ENCODE results near the gene EIF2A.

The EIF2A gene

GRCh38 chr3:150602426-150603152 lies 56.0 kb downstream of the EIF2A start:
- TF ChIP-seq CTCF (IDR thresholded peaks at IDR 0.05; ENCODE audit: insufficient read depth, low read length, poor library complexity, severe bottlenecking) = no peak
- TF ChIP-seq EZH2phosphoT487 (conservative IDR thresholded peaks at IDR 0.05; ENCODE audit: low read length) = no peak
- H4K20me1 ChIP-seq (ENCODE audit: low read depth, low read length) = peaks cover 8% of the 10 kb centered on the region
- H3K9me2 ChIP-seq (replicated peaks; ENCODE audit: insufficient read depth, low read length) = no peaks in the 10 kb centered on the region
- peaks cover 62% of the 10 kb centered on the region for H3F3A ChIP-seq (ENCODE audit: insufficient read depth)
- H3K79me2 ChIP-seq (ENCODE audit: insufficient read depth, low read length) = peaks cover 90% of the 10 kb centered on the region
- H3K4me2 ChIP-seq (ENCODE audit: low read depth, low read length, poor library complexity, severe bottlenecking) = peak overlapping the region; percentile 97
- peaks cover 15% of the 10 kb centered on the region; the same call in 1 of the 2 replicates for H3K36me3 ChIP-seq (ENCODE audit: low read length)
- peak overlapping the region; percentile 81 for H3K9ac ChIP-seq (ENCODE audit: low read length)
- no peaks in the 10 kb centered on the region for H3K27me3 ChIP-seq (ENCODE audit: low read length)
- no peaks in the 10 kb centered on the region for H3K9me3 ChIP-seq (ENCODE audit: insufficient read depth, low read length)
- peak overlapping the region; percentile 99 for H3K4me3 ChIP-seq (ENCODE audit: insufficient read depth, low read length, poor library complexity, severe bottlenecking)
- peak overlapping the region; percentile 92 for H3K27ac ChIP-seq (ENCODE audit: low read depth, low read length)
- no peak overlapping the region for H2AFZ ChIP-seq (ENCODE audit: low read depth, low read length, severe bottlenecking)

DNA sequence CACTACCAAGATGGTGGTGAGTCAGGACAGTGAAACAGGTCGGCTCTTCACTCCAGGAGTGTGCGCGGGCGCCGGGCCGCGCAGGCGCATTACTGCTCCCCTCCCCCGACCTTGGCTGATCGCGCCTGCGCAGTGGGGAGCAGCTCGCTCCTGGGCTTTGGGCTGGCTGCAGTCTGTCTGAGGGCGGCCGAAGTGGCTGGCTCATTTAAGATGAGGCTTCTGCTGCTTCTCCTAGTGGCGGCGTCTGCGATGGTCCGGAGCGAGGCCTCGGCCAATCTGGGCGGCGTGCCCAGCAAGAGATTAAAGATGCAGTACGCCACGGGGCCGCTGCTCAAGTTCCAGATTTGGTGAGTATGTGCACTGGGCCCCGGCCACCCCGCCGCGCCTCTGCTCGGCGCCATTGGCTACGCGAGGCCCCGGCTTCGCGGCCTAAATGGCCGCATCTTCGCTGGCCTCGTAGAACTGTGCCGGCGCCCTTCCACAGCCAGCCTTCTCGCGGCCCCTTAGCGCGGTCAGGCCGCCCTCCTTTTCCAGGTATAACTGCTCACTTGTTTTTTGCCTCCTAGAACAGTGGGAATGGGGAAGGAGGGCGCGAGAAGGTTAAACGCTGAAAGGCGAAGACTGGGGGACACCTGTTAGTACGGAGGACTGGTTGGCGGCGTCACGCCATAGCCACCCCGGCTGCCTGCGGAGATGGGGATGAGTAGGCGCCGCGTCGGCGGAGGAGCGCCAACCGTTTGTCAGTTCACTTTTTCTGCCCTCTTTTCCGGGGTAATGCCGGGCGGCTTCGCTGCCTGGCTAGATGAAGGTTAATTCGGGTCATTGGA lies 56.8 kb downstream of the EIF2A start, which contains the start of gene SELENOT:
SELENOT (plus strand) TSS at position 169 of the 827 bp plus-strand sequence; CDS start at position 211, 42 bp downstream.
- H3K9me3 ChIP-seq (ENCODE audit: insufficient read depth, low read length) = no peaks in the 10 kb centered on the region
- peak within 1 kb of the TSS; percentile 98 for H3K4me2 ChIP-seq (ENCODE audit: low read depth, low read length, poor library complexity, severe bottlenecking)
- peak within 1 kb of the TSS; percentile 99 for H3K4me3 ChIP-seq (ENCODE audit: insufficient read depth, low read length, poor library complexity, severe bottlenecking)
- H3K79me2 ChIP-seq (ENCODE audit: insufficient read depth, low read length) = peaks cover 90% of the 10 kb centered on the region
- TF ChIP-seq EZH2phosphoT487 (conservative IDR thresholded peaks at IDR 0.05; ENCODE audit: low read length) (no peak), CTCF (IDR thresholded peaks at IDR 0.05; ENCODE audit: insufficient read depth, low read length, poor library complexity, severe bottlenecking) (no peak)
- H3K9ac ChIP-seq (ENCODE audit: low read length) = peak within 1 kb of the TSS; percentile 81
- no peak within 1 kb of the TSS for H2AFZ ChIP-seq (ENCODE audit: low read depth, low read length, severe bottlenecking)
- no peaks in the 10 kb centered on the region for H3K27me3 ChIP-seq (ENCODE audit: low read length)
- peaks cover 60% of the 10 kb centered on the region for H3F3A ChIP-seq (ENCODE audit: insufficient read depth)
- peak within 1 kb of the TSS; percentile 92 for H3K27ac ChIP-seq (ENCODE audit: low read depth, low read length)
- H3K36me3 ChIP-seq (ENCODE audit: low read length) = peaks cover 15% of the 10 kb centered on the region; the same call in 1 of the 2 replicates
- peaks cover 16% of the 10 kb centered on the region for H4K20me1 ChIP-seq (ENCODE audit: low read depth, low read length)
- H3K9me2 ChIP-seq (replicated peaks; ENCODE audit: insufficient read depth, low read length) = no peaks in the 10 kb centered on the region

- Histone ChIP-seq H3K27ac (ENCODE audit: low read depth, low read length) (peak overlapping the region; percentile 92), H3K4me3 (ENCODE audit: insufficient read depth, low read length, poor library complexity, severe bottlenecking) (peak overlapping the region; percentile 99), H3K4me2 (ENCODE audit: low read depth, low read length, poor library complexity, severe bottlenecking) (peak overlapping the region; percentile 98), H2AFZ (ENCODE audit: low read depth, low read length, severe bottlenecking) (no peak overlapping the region), H4K20me1 (ENCODE audit: low read depth, low read length) (peaks cover 22% of the 10 kb centered on the region), H3F3A (ENCODE audit: insufficient read depth) (peaks cover 55% of the 10 kb centered on the region), H3K9me2 (replicated peaks; ENCODE audit: insufficient read depth, low read length) (no peaks in the 10 kb centered on the region), H3K79me2 (ENCODE audit: insufficient read depth, low read length) (peaks cover 93% of the 10 kb centered on the region), H3K9ac (ENCODE audit: low read length) (peak overlapping the region; percentile 81), H3K27me3 (ENCODE audit: low read length) (no peaks in the 10 kb centered on the region), H3K36me3 (ENCODE audit: low read length) (peaks cover 20% of the 10 kb centered on the region), H3K9me3 (ENCODE audit: insufficient read depth, low read length) (no peaks in the 10 kb centered on the region)
- TF ChIP-seq EZH2phosphoT487 (conservative IDR thresholded peaks at IDR 0.05; ENCODE audit: low read length) = no peak
- TF ChIP-seq CTCF (IDR thresholded peaks at IDR 0.05; ENCODE audit: insufficient read depth, low read length, poor library complexity, severe bottlenecking) = no peak
These were observed 57.4 kb downstream of the EIF2A start for GRCh38 chr3:150603980-150604319.
